Left ventricle myocardium inferior (tissue), 1 donor: ENCODE data around the gene CRY2. TPM values are rescaled to one million over a fixed set of nuclear protein-coding genes. Genes with fewer than 3 reads are reported as not detected.

Source experiments
- DNase-seq: peaks from one replicate; pipeline ENCODE4 v3.0.0-alpha.2; 2020
- H3K27ac ChIP-seq: fragments of 200-600 bp; replicated peaks from 2 replicates; pipeline ENCODE4 v1.8.0; 2021
- H3K27me3 ChIP-seq: fragments of 200-600 bp; 2 replicates; pipeline ENCODE4 v1.8.0; 2021; ENCODE audit warnings: low read depth
- H3K36me3 ChIP-seq: fragments of 200-600 bp; 2 replicates; pipeline ENCODE4 v1.8.0; 2021
- H3K4me1 ChIP-seq: fragments of 200-600 bp; 2 replicates; pipeline ENCODE4 v1.8.0; 2021
- H3K4me3 ChIP-seq: fragments of 200-600 bp; 2 replicates; pipeline ENCODE4 v1.8.0; 2021; ENCODE audit warnings: mild to moderate bottlenecking, moderate library complexity
- H3K9me3 ChIP-seq: fragments of 200-600 bp; replicated peaks from 2 replicates; pipeline ENCODE4 v1.8.0; 2021
- CTCF ChIP-seq: fragments of 200-600 bp; IDR thresholded peaks from 2 replicates; pipeline ENCODE4 v1.8.0; 2021; ENCODE audit warnings: antibody characterized with exemption, mild to moderate bottlenecking, borderline replicate concordance
- intact Hi-C: fragments of 100-400 bp; cut with micrococcal nuclease; formaldehyde crosslinking; loops from one replicate; pipeline ENCODE4 v1.11.0; 2022
- long read RNA-seq: library from polyadenylated mRNA; unstranded; transcript quantifications from one replicate; pipeline ENCODE4 v2.0.0, GENCODE V29; 2021
- total RNA-seq: library from RNA; stranded (reverse); fragmentation: NEBNext Ultra II Directional; extraction: Animal tissue kit (Norgen Biotek cat#: 25700); gene quantifications from one replicate; pipeline ENCODE4 v1.2.1, GENCODE V29; 2021
- donor health status: DM: no; HTN: yes; CAD: no; lungs with severe emphysema.

The CRY2 gene
- 62.2 TPM for total RNA-seq
- long read RNA-seq, full-length matches to known transcripts: 90 of 166 reads
- long read RNA-seq, partial matches to known transcripts: 54 of 166 reads
- long read RNA-seq, other reads (novel, unspliced or antisense): 22 of 166 reads

GRCh38 chr11:45846974-45847910, at the start of gene CRY2:
Gene CRY2 (plus strand): TSS chr11:45847475. CDS start chr11:45847491, 16 bp downstream.
- no peak for TF ChIP-seq CTCF
- peak within 1 kb of the TSS; percentile 91 for H3K4me3 ChIP-seq
- intact Hi-C loops: no loop called here
- DNase-seq: peak; percentile 99
- peaks cover 72% of the 10 kb centered on the region for H3K4me1 ChIP-seq
- peak within 1 kb of the TSS; percentile 99 for H3K27ac ChIP-seq
- H3K36me3 ChIP-seq: no peaks in the 10 kb centered on the region
- no peaks in the 10 kb centered on the region for H3K27me3 ChIP-seq
- H3K9me3 ChIP-seq: no peaks in the 10 kb centered on the region

- intact Hi-C loops: no loop called here
- no peak for TF ChIP-seq CTCF
Observed at GRCh38 chr11:45798793-45799441, 48.4 kb upstream of the CRY2 start.

GRCh38 chr11:45799562-45799961, 47.7 kb upstream of the CRY2 start:
- Histone ChIP-seq H3K36me3 (no peaks in the 10 kb centered on the region), H3K27me3 (no peaks in the 10 kb centered on the region), H3K27ac (no peak overlapping the region), H3K4me1 (peaks cover 10% of the 10 kb centered on the region), H3K9me3 (no peaks in the 10 kb centered on the region), H3K4me3 (no peak overlapping the region)
- TF ChIP-seq CTCF: no peak
- no peak for DNase-seq
- intact Hi-C loops: no loop called here

More at GRCh38 chr11:45798793-45799441, 48.4 kb upstream of the CRY2 start:
- Histone ChIP-seq H3K4me3 (no peak overlapping the region), H3K9me3 (no peaks in the 10 kb centered on the region), H3K27ac (no peak overlapping the region), H3K27me3 (no peaks in the 10 kb centered on the region), H3K36me3 (no peaks in the 10 kb centered on the region), H3K4me1 (peaks cover 3% of the 10 kb centered on the region)
- DNase-seq: no peak

- no peaks in the 10 kb centered on the region for H3K9me3 ChIP-seq
- H3K27me3 ChIP-seq: no peaks in the 10 kb centered on the region
- no peak overlapping the region for H3K27ac ChIP-seq
- H3K4me3 ChIP-seq: no peak overlapping the region
- H3K36me3 ChIP-seq: no peaks in the 10 kb centered on the region
- no peak for TF ChIP-seq CTCF
- H3K4me1 ChIP-seq: peaks cover 14% of the 10 kb centered on the region
- intact Hi-C loops: no loop called here
- no peak for DNase-seq
Observed at GRCh38 chr11:45800261-45800660, 47.0 kb upstream of the CRY2 start.

GRCh38 chr11:45801723-45802315, 45.5 kb upstream of the CRY2 start:
- no peak for DNase-seq
- Histone ChIP-seq H3K4me3 (no peak overlapping the region), H3K4me1 (peaks cover 30% of the 10 kb centered on the region), H3K27ac (no peak overlapping the region), H3K27me3 (no peaks in the 10 kb centered on the region), H3K9me3 (no peaks in the 10 kb centered on the region), H3K36me3 (no peaks in the 10 kb centered on the region)
- no peak for TF ChIP-seq CTCF
- intact Hi-C loops: no loop called here
